SK-N-SH treated with all-trans-retinoic acid at 6 μM for 48 hours (cell line): ENCODE results near the gene VWA5A.

Experiments
- ATAC-seq: fragments of 200-7000 bp; cut with Tn5 transposase; 3 replicates; pipeline ENCODE4 v1.9.1; 2020; ENCODE audit warnings: mild to moderate bottlenecking, moderate library complexity
- ARNTL ChIP-seq: fragments of 450-650 bp; formaldehyde crosslinking; IDR thresholded peaks from 2 replicates; pipeline ENCODE4 v1.5.0; 2020; ENCODE audit warnings: low read depth, mild to moderate bottlenecking, moderate library complexity, borderline replicate concordance
- BACH2 ChIP-seq: fragments of 250-450 bp; sonication (Bioruptor Pico); IDR thresholded peaks from 2 replicates; pipeline ENCODE4 v1.9.0; 2021; ENCODE audit warnings: mild to moderate bottlenecking, borderline replicate concordance
- CREB5 ChIP-seq: fragments of 250-450 bp; sonication (Bioruptor Pico); IDR thresholded peaks from 2 replicates; pipeline ENCODE4 v1.5.1; 2020; ENCODE audit warnings: low read depth, mild to moderate bottlenecking, moderate library complexity
- CSDC2 ChIP-seq: fragments of 250-450 bp; sonication (Bioruptor Pico); IDR thresholded peaks from 2 replicates; pipeline ENCODE4 v1.5.0; 2020; ENCODE audit warnings: mild to moderate bottlenecking, moderate library complexity
- CSRNP3 ChIP-seq: fragments of 250-450 bp; sonication (Bioruptor Pico); IDR thresholded peaks from 2 replicates; pipeline ENCODE4 v1.5.1; 2021; ENCODE audit warnings: mild to moderate bottlenecking, moderate library complexity
- ESRRG ChIP-seq: fragments of 250-450 bp; sonication (Bioruptor Pico); IDR thresholded peaks from 2 replicates; pipeline ENCODE4 v1.6.1; 2021; ENCODE audit warnings: mild to moderate bottlenecking
- GLIS3 ChIP-seq: fragments of 250-450 bp; sonication (Bioruptor Pico); IDR thresholded peaks from 2 replicates; pipeline ENCODE4 v1.5.0; 2020; ENCODE audit warnings: mild to moderate bottlenecking, moderate library complexity
- ISL1 ChIP-seq: fragments of 250-450 bp; sonication (Bioruptor Pico); IDR thresholded peaks from 2 replicates; pipeline ENCODE4 v2.1.2; 2022; ENCODE audit warnings: mild to moderate bottlenecking, moderate library complexity
- OSR1 ChIP-seq: fragments of 250-450 bp; sonication (Bioruptor Pico); IDR thresholded peaks from 2 replicates; pipeline ENCODE4 v1.8.0; 2022; ENCODE audit warnings: moderate library complexity, mild to moderate bottlenecking, inconsistent platforms
- PATZ1 ChIP-seq: fragments of 250-450 bp; sonication (Bioruptor Pico); IDR thresholded peaks from 2 replicates; pipeline ENCODE4 v1.8.0; 2020; ENCODE audit warnings: mild to moderate bottlenecking, moderate library complexity, borderline replicate concordance
- POU6F1 ChIP-seq: fragments of 250-450 bp; sonication (Bioruptor Pico); IDR thresholded peaks from 2 replicates; pipeline ENCODE4 v1.8.0; 2021; ENCODE audit warnings: low read depth, mild to moderate bottlenecking, moderate library complexity, borderline replicate concordance
- PPARA ChIP-seq: fragments of 250-450 bp; sonication (Bioruptor Pico); IDR thresholded peaks from 2 replicates; pipeline ENCODE4 v1.5.0; 2020; ENCODE audit warnings: mild to moderate bottlenecking, borderline replicate concordance
- RARB ChIP-seq: fragments of 250-450 bp; sonication (Bioruptor Pico); IDR thresholded peaks from 2 replicates; pipeline ENCODE4 v1.8.0; 2021; ENCODE audit warnings: mild to moderate bottlenecking, moderate library complexity
- SNAI2 ChIP-seq: fragments of 250-450 bp; sonication (Bioruptor Pico); IDR thresholded peaks from 2 replicates; pipeline ENCODE4 v1.5.0; 2020; ENCODE audit warnings: mild to moderate bottlenecking, moderate library complexity
- TCF4 ChIP-seq: fragments of 250-450 bp; sonication (Bioruptor Pico); IDR thresholded peaks from 2 replicates; pipeline ENCODE4 v1.8.0; 2021; ENCODE audit warnings: mild to moderate bottlenecking, moderate library complexity, borderline replicate concordance
- TOX ChIP-seq: fragments of 250-450 bp; sonication (Bioruptor Pico); IDR thresholded peaks from 2 replicates; pipeline ENCODE4 v1.8.0; 2021; ENCODE audit warnings: mild to moderate bottlenecking, moderate library complexity, borderline replicate concordance
- TSHZ2 ChIP-seq: fragments of 250-450 bp; sonication (Bioruptor Pico); IDR thresholded peaks from 2 replicates; pipeline ENCODE4 v1.5.0; 2020; ENCODE audit warnings: mild to moderate bottlenecking, moderate library complexity
- ZC3H10 ChIP-seq: fragments of 250-450 bp; sonication (Bioruptor Pico); IDR thresholded peaks from 2 replicates; pipeline ENCODE4 v1.5.1; 2021; ENCODE audit warnings: mild to moderate bottlenecking, moderate library complexity
- ZFP3 ChIP-seq: fragments of 250-450 bp; sonication (Bioruptor Pico); IDR thresholded peaks from 2 replicates; pipeline ENCODE4 v1.5.0; 2020; ENCODE audit warnings: mild to moderate bottlenecking, moderate library complexity
- ZFP30 ChIP-seq: fragments of 450-650 bp; formaldehyde crosslinking; IDR thresholded peaks from 2 replicates; pipeline ENCODE4 v1.5.0; 2022; ENCODE audit warnings: mild to moderate bottlenecking, moderate library complexity
- ZNF565 ChIP-seq: fragments of 450-650 bp; formaldehyde crosslinking; conservative IDR thresholded peaks from 2 replicates; pipeline ENCODE4 v1.5.0; 2020; ENCODE audit warnings: low read depth, mild to moderate bottlenecking, moderate library complexity
- ZNF70 ChIP-seq: fragments of 450-650 bp; formaldehyde crosslinking; IDR thresholded peaks from 2 replicates; pipeline ENCODE4 v1.5.0; 2020; ENCODE audit warnings: mild to moderate bottlenecking, moderate library complexity
- ZNF8 ChIP-seq: fragments of 450-650 bp; formaldehyde crosslinking; IDR thresholded peaks from 2 replicates; pipeline ENCODE4 v1.5.0; 2020; ENCODE audit warnings: mild to moderate bottlenecking, moderate library complexity

The VWA5A gene

GRCh38 chr11:124153821-124154220 is 38.6 kb downstream of the VWA5A start:
- no peak for ATAC-seq
- TF ChIP-seq CREB5 (CRISPR knock-in tag) = no peak
- no peak for TF ChIP-seq POU6F1 (CRISPR knock-in tag)
- no peak for TF ChIP-seq ZC3H10
- TF ChIP-seq ESRRG (CRISPR knock-in tag) = no peak

GRCh38 chr11:124159481-124159880 is 44.2 kb downstream of the VWA5A start:
- TF ChIP-seq TCF4 (CRISPR knock-in tag) (no peak), ZFP3 (CRISPR knock-in tag) (no peak), TOX (no peak), RARB (CRISPR knock-in tag) (no peak), ZFP30 (CRISPR knock-in tag) (no peak), ISL1 (no peak), PPARA (no peak), ZNF8 (CRISPR knock-in tag) (no peak)
- TF ChIP-seq, all 23 proteins: peak for 0
- ATAC-seq = no peak

- TF ChIP-seq TSHZ2 = no peak
- no peak for TF ChIP-seq ARNTL (CRISPR knock-in tag)
- no peak for TF ChIP-seq ZNF8 (CRISPR knock-in tag)
- no peak for TF ChIP-seq ZNF70 (CRISPR knock-in tag)
- TF ChIP-seq TOX = no peak
- no peak for TF ChIP-seq ZFP30 (CRISPR knock-in tag)
- no peak for TF ChIP-seq PPARA
- TF ChIP-seq ESRRG (CRISPR knock-in tag) = no peak
- TF ChIP-seq TCF4 (CRISPR knock-in tag) = no peak
- TF ChIP-seq PATZ1 (CRISPR knock-in tag) = no peak
- TF ChIP-seq ZC3H10 = no peak
- no peak for TF ChIP-seq OSR1 (CRISPR knock-in tag)
- TF ChIP-seq CSDC2 = no peak
- no peak for TF ChIP-seq ISL1
- no peak for TF ChIP-seq SNAI2
- no peak for TF ChIP-seq ZNF565
- no peak for TF ChIP-seq GLIS3
- TF ChIP-seq RARB (CRISPR knock-in tag) = no peak
- no peak for TF ChIP-seq CSRNP3 (CRISPR knock-in tag)
- ATAC-seq = no peak
Observed at GRCh38 chr11:124160986-124161385, 45.7 kb downstream of the VWA5A start.

- no peak for ATAC-seq
- no peak for TF ChIP-seq PATZ1 (CRISPR knock-in tag)
- no peak for TF ChIP-seq ZNF565
- TF ChIP-seq ZFP3 (CRISPR knock-in tag) = no peak
- no peak for TF ChIP-seq ISL1
- TF ChIP-seq CSRNP3 (CRISPR knock-in tag) = no peak
- no peak for TF ChIP-seq ZC3H10
- TF ChIP-seq CSDC2 = no peak
- TF ChIP-seq CREB5 (CRISPR knock-in tag) = no peak
- TF ChIP-seq ARNTL (CRISPR knock-in tag) = no peak
- TF ChIP-seq ZNF70 (CRISPR knock-in tag) = no peak
- no peak for TF ChIP-seq OSR1 (CRISPR knock-in tag)
- no peak for TF ChIP-seq BACH2 (CRISPR knock-in tag)
Observed at GRCh38 chr11:124167826-124168231, 52.6 kb downstream of the VWA5A start.
